ENCODE results near the gene SRSF7. TPM values are rescaled to one million over a fixed set of nuclear protein-coding genes. Genes with fewer than 3 reads are reported as not detected.
"Not testable (repeated sequence)": the region's sequence is repeated elsewhere in the genome, so short reads cannot be mapped to it uniquely, and the experiment has no call there.

The SRSF7 gene
- total and polyA plus RNA-seq, 3 donors from 2014 or later = 104 to 169 (median 114) TPM

- H3K9me3 ChIP-seq = no peaks in the 10 kb centered on the region
- no peaks in the 10 kb centered on the region for H3K4me1 ChIP-seq
- no peak for TF ChIP-seq CTCF (IDR thresholded peaks at IDR 0.05)
- no peak for TF ChIP-seq POLR2A (IDR thresholded peaks at IDR 0.05)
- DNase-seq = no peak
- H3K36me3 ChIP-seq (ENCODE audit: low read depth, missing control alignments) = no peaks in the 10 kb centered on the region
- no peak overlapping the region for H3K4me3 ChIP-seq
- WGBS, 2 donors = 92 to 95% methylated on average over 5 of the region's 5 CpGs
- intact Hi-C loops (cut with DNase I; ENCODE audit: low total_unique reads) = no loop called here
- H3K27ac ChIP-seq = no peak overlapping the region
- H3K27me3 ChIP-seq = no peaks in the 10 kb centered on the region
Observed at GRCh38 chr2:38793511-38793910, 42.4 kb upstream of the SRSF7 start.

GRCh38 chr2:38792751-38793150, 41.6 kb upstream of the SRSF7 start:
- Histone ChIP-seq H3K36me3 (ENCODE audit: low read depth, missing control alignments) (no peaks in the 10 kb centered on the region), H3K9me3 (no peaks in the 10 kb centered on the region), H3K27ac (no peak overlapping the region), H3K27me3 (no peaks in the 10 kb centered on the region), H3K4me3 (no peak overlapping the region), H3K4me1 (no peaks in the 10 kb centered on the region)
- WGBS, 2 donors = 44 to 45% methylated on average over 2 of the region's 2 CpGs
- TF ChIP-seq CTCF (IDR thresholded peaks at IDR 0.05) (no peak), POLR2A (IDR thresholded peaks at IDR 0.05) (no peak)
- DNase-seq = no peak
- intact Hi-C loops (cut with DNase I; ENCODE audit: low total_unique reads) = no loop called here

- DNase-seq; H3K36me3 ChIP-seq (ENCODE audit: low read depth, missing control alignments); H3K4me1 ChIP-seq; H3K27me3 ChIP-seq; H3K27ac ChIP-seq; intact Hi-C loops (cut with DNase I; ENCODE audit: low total_unique reads); H3K4me3 ChIP-seq; H3K9me3 ChIP-seq: not testable (repeated sequence)
- 93 to 99% methylated on average over 8 of the region's 8 CpGs for WGBS, 2 donors
Observed at GRCh38 chr2:38792321-38792720, 41.2 kb upstream of the SRSF7 start.

- TF ChIP-seq CTCF (IDR thresholded peaks at IDR 0.05) (no peak), POLR2A (IDR thresholded peaks at IDR 0.05) (no peak)
- Histone ChIP-seq H3K27ac (no peak overlapping the region), H3K27me3 (no peaks in the 10 kb centered on the region), H3K4me3 (no peak overlapping the region), H3K36me3 (ENCODE audit: low read depth, missing control alignments) (no peaks in the 10 kb centered on the region), H3K4me1 (no peaks in the 10 kb centered on the region), H3K9me3 (no peaks in the 10 kb centered on the region)
- intact Hi-C loops (cut with DNase I; ENCODE audit: low total_unique reads) = no loop called here
- no peak for DNase-seq
- WGBS, 2 donors = 88 to 100% methylated on average over 1 of the region's 1 CpG
Observed at GRCh38 chr2:38791744-38792143, 40.6 kb upstream of the SRSF7 start.

GRCh38 chr2:38789691-38790090, 38.5 kb upstream of the SRSF7 start:
- Histone ChIP-seq H3K36me3 (ENCODE audit: low read depth, missing control alignments) (no peaks in the 10 kb centered on the region), H3K27me3 (no peaks in the 10 kb centered on the region), H3K4me1 (no peaks in the 10 kb centered on the region), H3K27ac (no peak overlapping the region), H3K4me3 (peak overlapping the region in 1 of 2 donors; percentile 5), H3K9me3 (no peaks in the 10 kb centered on the region)
- TF ChIP-seq POLR2A (IDR thresholded peaks at IDR 0.05) = no peak
- TF ChIP-seq CTCF (IDR thresholded peaks at IDR 0.05) = no peak
- intact Hi-C loops (cut with DNase I; ENCODE audit: low total_unique reads) = no loop called here
- 52 to 80% methylated on average over 14 of the region's 14 CpGs for WGBS, 2 donors
- no peak for DNase-seq
